HL-60 (cell line): ENCODE results near the gene GSTM2.

Experiments
- POLR2AphosphoS5 ChIP-seq: IDR thresholded peaks from 2 replicates; pipeline ENCODE4 v1.6.1; 2012; ENCODE audit warnings: low read depth
- REST ChIP-seq: IDR thresholded peaks from 2 replicates; pipeline ENCODE4 v1.6.1; 2012; ENCODE audit warnings: low read depth; ENCODE audit not compliant: insufficient replicate concordance
- TF ChIP-seq, protein P1 (sequence below): IDR thresholded peaks from one replicate; pipeline ENCODE4 v1.5.1; 2011; ENCODE audit warnings: low read length, control low read depth, inconsistent platforms; ENCODE audit not compliant: insufficient read depth

DNA sequence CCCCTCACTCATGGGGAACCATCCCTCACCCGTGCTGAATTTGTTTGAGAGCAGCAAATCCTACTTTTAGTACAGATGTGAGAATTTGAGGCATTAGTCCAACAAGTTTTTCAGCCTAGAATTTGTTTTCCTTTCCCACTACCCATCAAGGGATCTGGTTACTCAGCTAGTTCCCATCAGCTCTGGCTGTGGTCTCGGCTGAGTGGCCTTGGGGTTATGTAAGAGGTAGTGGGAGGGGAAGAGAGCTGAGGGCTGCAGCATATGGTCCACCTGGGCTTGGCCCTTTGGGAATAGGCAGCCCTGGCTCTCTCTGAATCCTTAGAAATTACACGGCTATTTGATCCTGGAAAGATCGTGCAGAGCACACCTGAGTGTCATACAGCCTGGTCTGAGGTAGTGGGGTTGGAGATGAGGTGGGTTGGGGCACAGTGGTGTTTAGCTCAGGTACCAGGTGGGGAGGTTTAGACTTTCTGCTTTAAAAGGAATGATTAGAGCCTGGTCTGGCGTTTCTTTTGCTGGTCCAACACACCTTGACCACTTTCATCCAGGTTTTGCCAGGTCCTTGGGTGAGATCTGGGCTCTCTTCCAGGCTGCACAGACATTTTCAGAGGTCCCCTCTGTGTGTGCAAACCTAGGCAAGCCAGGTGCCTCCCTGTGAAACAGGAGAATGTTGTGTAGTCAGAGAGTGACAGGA is 7.7 kb upstream of the GSTM2 start:
- TF ChIP-seq, protein P1, sequence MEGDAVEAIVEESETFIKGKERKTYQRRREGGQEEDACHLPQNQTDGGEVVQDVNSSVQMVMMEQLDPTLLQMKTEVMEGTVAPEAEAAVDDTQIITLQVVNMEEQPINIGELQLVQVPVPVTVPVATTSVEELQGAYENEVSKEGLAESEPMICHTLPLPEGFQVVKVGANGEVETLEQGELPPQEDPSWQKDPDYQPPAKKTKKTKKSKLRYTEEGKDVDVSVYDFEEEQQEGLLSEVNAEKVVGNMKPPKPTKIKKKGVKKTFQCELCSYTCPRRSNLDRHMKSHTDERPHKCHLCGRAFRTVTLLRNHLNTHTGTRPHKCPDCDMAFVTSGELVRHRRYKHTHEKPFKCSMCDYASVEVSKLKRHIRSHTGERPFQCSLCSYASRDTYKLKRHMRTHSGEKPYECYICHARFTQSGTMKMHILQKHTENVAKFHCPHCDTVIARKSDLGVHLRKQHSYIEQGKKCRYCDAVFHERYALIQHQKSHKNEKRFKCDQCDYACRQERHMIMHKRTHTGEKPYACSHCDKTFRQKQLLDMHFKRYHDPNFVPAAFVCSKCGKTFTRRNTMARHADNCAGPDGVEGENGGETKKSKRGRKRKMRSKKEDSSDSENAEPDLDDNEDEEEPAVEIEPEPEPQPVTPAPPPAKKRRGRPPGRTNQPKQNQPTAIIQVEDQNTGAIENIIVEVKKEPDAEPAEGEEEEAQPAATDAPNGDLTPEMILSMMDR, result no peak
- TF ChIP-seq REST (no peak), POLR2AphosphoS5 (no peak)
